Measurements from ENCODE around the gene ALDOC.
"Not testable (repeated sequence)": the region's sequence is repeated elsewhere in the genome, so short reads cannot be mapped to it uniquely, and the experiment has no call there.

The ALDOC gene

DNA sequence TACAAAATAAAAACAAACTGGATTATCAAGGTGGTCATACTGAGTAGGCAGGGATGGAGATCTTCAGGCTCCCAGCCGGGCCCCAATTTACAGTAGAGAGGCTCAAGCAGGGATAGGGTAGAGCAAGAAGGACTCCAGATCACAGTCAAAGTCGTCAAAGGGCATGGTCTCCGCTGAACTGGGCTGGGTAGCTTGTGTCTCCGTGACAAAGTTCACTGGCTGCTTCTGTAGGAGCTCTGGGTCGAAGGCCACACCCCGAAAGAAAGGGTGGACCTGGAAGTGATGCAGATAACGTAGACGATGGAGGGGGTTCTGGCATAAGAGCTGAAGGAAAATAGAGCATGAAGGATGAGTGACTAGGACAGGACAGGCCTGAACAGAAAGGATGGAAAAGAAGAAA is 33.7 kb upstream of the ALDOC start:
- TF ChIP-seq, protein P1, sequence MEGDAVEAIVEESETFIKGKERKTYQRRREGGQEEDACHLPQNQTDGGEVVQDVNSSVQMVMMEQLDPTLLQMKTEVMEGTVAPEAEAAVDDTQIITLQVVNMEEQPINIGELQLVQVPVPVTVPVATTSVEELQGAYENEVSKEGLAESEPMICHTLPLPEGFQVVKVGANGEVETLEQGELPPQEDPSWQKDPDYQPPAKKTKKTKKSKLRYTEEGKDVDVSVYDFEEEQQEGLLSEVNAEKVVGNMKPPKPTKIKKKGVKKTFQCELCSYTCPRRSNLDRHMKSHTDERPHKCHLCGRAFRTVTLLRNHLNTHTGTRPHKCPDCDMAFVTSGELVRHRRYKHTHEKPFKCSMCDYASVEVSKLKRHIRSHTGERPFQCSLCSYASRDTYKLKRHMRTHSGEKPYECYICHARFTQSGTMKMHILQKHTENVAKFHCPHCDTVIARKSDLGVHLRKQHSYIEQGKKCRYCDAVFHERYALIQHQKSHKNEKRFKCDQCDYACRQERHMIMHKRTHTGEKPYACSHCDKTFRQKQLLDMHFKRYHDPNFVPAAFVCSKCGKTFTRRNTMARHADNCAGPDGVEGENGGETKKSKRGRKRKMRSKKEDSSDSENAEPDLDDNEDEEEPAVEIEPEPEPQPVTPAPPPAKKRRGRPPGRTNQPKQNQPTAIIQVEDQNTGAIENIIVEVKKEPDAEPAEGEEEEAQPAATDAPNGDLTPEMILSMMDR (IDR thresholded peaks at IDR 0.05; ENCODE audit: low read depth, low read length) = no peak
- DNase-seq = no peak
- Histone ChIP-seq H3K4me3 (ENCODE audit: low read depth, low read length) (no peak overlapping the region), H3K36me3 (peaks cover 37% of the 10 kb centered on the region), H3K27ac (no peak overlapping the region), H3K9me3 (ENCODE audit: severe bottlenecking) (no peaks in the 10 kb centered on the region), H3K27me3 (ENCODE audit: insufficient read depth, low read depth, severe bottlenecking) (no peaks in the 10 kb centered on the region)

DNA sequence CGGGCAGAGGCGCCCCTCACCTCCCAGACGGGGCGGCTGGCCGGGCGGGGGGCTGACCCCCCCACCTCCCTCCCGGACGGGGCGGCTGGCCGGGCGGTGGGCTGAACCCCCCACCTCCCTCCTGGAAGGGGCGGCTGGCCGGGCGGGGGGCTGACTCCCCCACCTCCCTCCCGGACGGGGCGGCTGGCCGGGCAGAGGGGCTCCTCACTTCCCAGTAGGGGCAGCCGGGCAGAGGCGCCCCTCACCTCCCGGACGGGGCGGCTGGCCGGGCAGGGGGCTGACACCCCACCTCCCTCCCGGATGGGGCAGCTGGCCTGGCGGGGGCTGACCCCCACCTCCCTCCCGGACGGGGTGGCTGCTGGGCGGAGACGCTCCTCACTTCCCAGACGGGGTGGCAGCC is 27.3 kb upstream of the ALDOC start:
- DNase-seq; H3K27me3 ChIP-seq (ENCODE audit: insufficient read depth, low read depth, severe bottlenecking); H3K9me3 ChIP-seq (ENCODE audit: severe bottlenecking); H3K4me3 ChIP-seq (ENCODE audit: low read depth, low read length); H3K27ac ChIP-seq; H3K36me3 ChIP-seq: not testable (repeated sequence)

DNA sequence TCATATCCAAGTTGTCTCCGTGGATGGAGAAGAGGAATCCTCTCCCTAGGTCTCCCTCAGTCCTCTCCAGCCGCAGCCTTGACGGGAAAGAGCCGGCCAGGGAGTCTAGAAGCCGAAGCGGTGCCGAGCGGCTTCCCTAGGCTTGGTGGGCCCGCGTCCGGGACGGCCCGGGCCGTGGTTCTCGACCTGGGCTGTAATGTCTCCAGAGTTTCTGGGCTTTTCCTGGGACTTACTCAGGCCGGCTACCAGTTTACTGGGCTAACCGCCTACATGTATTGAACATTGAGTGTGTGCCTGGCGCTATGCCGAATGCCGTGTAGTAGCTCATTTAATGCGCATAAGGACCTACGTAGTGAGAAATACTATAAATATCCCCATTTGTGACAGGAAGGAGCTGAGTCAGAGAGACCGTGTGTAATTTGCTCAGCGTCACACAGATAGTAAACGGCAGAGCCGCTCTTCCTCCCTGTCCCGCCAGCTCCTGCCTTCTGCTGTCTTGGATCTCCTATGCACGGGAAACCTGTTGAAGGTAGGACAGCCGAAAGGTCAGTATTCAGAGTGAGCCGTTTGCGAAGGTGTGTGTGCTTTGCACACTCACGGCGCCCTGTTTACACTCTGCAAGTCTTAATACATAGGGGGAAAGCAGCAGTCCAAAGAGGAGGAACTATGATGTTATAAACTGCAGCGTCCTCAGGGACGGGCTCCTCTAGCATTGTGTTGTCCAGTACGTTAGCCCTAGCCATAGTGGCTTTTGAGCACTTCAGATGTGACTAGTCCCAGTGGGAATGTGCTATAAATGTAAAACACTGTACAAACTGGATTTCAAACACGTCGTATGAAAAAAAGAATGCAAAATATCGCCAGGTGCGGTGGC is 22.9 kb upstream of the ALDOC start:
- Histone ChIP-seq H3K9me3 (ENCODE audit: severe bottlenecking) (no peaks in the 10 kb centered on the region), H3K27me3 (ENCODE audit: insufficient read depth, low read depth, severe bottlenecking) (no peaks in the 10 kb centered on the region), H3K4me3 (ENCODE audit: low read depth, low read length) (peak overlapping the region; percentile 82), H3K36me3 (peaks cover 48% of the 10 kb centered on the region), H3K27ac (peak overlapping the region; percentile 92)
- no peak for DNase-seq
- TF ChIP-seq, protein P1 (IDR thresholded peaks at IDR 0.05; ENCODE audit: low read depth, low read length) = no peak

DNA sequence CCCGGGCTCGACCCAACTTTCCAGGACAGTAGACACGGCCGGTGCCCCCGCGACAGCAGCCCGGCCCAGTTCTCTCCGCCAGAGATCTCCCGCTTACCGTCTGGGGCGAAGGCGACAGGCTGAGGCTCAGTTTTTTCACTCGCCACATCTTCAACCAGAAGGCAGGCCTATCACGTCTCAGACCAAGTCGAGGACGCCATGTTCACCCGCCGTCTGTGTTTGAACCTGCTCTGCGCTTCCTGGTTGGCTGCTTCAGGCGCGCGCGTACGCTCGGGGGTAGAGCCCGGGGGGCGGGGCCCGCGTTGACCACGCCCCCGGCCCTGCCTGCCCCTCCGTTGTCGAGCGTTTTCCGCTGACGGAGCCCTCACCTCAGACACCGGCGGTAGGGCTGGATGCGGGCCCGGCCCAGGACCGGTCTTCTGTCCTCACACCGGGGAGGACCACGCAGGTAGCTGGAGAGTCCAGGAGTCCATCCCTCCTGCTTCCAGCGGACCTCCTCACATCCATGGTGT is 22.2 kb upstream of the ALDOC start, which contains the start of gene SPAG5:
SPAG5 (minus strand) TSS at position 227 of the 512 bp plus-strand sequence; CDS start at position 148, 79 bp downstream.
- Histone ChIP-seq H3K4me3 (ENCODE audit: low read depth, low read length) (peak within 1 kb of the TSS; percentile 82), H3K27me3 (ENCODE audit: insufficient read depth, low read depth, severe bottlenecking) (no peaks in the 10 kb centered on the region), H3K9me3 (ENCODE audit: severe bottlenecking) (no peaks in the 10 kb centered on the region), H3K27ac (peak within 1 kb of the TSS; percentile 92), H3K36me3 (peaks cover 54% of the 10 kb centered on the region)
- TF ChIP-seq, protein P1 (IDR thresholded peaks at IDR 0.05; ENCODE audit: low read depth, low read length) = no peak
- DNase-seq = peak; percentile 92

DNA sequence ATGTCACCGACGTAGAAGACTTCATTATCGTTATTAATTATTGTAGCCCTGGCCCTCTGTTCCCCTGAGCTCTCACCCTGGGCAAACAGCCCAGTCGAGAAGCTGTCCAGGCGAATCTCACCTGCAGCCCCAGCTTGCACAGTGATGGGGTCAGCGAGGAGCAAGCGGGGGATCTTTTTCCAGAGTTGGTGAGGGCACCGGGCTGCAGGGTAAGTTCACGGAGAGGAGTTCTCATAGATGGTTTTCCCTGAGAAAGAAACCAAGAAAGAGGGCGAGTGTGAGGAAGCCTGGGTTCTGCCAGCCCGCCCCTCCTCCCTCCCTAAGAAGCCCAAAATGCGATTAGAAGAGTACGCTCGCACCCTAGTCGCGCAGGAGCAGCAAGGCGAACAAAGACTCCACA is 21.7 kb upstream of the ALDOC start:
- TF ChIP-seq, protein P1 (IDR thresholded peaks at IDR 0.05; ENCODE audit: low read depth, low read length) = no peak
- no peak for DNase-seq
- H3K9me3 ChIP-seq (ENCODE audit: severe bottlenecking) = no peaks in the 10 kb centered on the region
- no peaks in the 10 kb centered on the region for H3K27me3 ChIP-seq (ENCODE audit: insufficient read depth, low read depth, severe bottlenecking)
- H3K36me3 ChIP-seq = peaks cover 57% of the 10 kb centered on the region
- peak overlapping the region; percentile 92 for H3K27ac ChIP-seq
- peak overlapping the region; percentile 82 for H3K4me3 ChIP-seq (ENCODE audit: low read depth, low read length)

DNA sequence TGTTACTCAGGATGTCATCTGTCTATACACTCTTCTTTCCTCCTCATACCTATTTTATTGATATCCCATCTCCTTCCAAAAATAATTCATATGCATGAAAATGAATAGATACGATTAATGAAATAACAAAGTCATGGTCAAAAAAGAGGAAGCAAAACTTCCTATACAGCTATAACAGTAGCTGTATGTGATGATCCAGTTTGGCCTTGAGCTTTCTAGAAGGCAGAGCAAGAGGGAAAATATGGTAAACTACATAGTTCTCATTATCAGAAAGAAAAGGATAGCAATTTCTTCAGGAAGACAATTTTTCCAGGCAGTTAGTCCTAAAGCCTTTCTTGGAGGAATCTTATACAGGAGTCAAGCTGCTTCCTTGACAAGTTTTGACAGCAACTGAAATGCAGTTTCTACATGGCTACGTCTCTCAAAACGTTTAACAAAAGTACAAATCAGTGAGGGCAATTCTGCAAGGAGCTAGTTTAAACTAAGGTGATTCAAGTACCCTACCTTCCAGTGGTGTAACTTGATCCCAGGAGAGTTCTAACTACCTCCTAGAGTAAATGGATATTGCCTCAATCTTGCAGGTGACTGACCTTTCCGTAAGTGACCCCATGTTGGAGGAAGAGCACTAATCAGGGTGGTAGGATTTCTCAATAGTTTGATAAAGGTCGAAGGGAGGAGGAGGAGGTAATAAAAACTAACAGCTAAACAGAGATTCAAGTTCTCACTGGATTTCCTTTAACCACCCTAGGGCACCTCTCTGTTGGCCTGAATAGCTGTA is 21.1 kb upstream of the ALDOC start:
- peak overlapping the region; percentile 92 for H3K27ac ChIP-seq
- H3K9me3 ChIP-seq (ENCODE audit: severe bottlenecking) = no peaks in the 10 kb centered on the region
- peaks cover 63% of the 10 kb centered on the region for H3K36me3 ChIP-seq
- H3K4me3 ChIP-seq (ENCODE audit: low read depth, low read length) = peak overlapping the region; percentile 82
- DNase-seq = no peak
- TF ChIP-seq, protein P1 (IDR thresholded peaks at IDR 0.05; ENCODE audit: low read depth, low read length) = no peak
- no peaks in the 10 kb centered on the region for H3K27me3 ChIP-seq (ENCODE audit: insufficient read depth, low read depth, severe bottlenecking)

Measured in WERI-Rb-1 (cell line).